GM03348 (cell line): ENCODE data around the gene NUDT5.
"Not testable (repeated sequence)": the region's sequence is repeated elsewhere in the genome, so short reads cannot be mapped to it uniquely, and the experiment has no call there.

Source experiments
- DNase-seq: peaks from one replicate; pipeline ENCODE4 v3.0.0; 2012; ENCODE audit warnings: low spot score

Gene NUDT5

DNA sequence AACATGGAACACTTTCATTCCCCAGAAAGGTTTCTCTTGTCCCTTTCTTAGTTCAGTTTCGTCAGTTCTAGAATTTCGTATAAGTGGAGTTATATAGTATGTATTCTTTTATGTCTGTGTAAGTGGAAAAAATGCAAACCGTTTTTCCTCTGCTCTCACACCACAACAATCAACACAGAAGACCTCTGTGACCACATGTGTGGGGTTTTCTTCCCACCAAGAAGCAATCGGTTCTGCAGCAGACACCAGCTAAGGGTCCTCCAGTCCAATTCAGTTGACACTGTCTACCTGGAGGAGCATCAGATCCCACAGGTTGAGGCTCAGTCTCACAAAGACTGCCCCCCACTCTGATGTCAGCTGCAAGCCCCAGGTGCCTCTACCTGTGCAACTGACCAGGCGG lies 6.5 kb upstream of the NUDT5 start:
- DNase-seq: no peak

DNA sequence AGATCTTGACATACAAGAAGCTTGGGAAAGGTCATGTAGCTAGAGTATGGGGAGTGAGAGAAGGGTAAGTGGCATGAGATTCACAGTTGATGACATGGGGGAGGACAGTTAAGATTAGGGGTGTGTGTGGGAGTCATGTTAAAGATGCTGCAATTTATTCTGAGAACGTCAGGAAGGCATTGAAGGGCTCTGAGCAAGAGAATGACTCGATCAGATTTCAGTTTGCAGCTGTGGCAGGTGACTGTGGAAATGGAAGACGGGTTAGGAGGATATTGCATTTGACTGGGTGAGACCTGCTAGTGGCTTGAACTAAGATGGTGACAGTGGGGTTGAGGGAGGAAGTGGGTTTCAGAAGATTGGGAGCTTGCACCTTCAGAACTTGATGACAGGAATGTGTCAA lies 5.9 kb upstream of the NUDT5 start:
- DNase-seq: no peak

DNA sequence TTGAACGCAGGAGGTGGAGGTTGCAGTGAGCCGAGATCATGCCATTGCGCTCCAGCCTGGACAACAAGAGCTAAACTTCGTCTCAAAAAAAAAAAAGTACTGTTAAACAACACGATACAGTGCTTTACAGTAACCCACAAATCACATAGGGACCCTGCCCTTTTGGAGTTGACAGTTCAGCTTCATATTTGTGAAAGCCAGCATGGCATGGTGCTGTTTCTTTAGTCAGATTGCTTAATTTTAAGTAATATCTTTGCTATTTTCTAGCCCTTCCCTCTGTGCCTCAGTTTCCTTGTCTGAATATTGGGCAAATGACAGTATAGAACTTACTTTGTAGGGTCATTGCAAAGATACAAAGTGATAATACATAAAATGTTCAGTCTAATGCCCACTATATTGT lies 5.2 kb upstream of the NUDT5 start:
- no peak for DNase-seq

DNA sequence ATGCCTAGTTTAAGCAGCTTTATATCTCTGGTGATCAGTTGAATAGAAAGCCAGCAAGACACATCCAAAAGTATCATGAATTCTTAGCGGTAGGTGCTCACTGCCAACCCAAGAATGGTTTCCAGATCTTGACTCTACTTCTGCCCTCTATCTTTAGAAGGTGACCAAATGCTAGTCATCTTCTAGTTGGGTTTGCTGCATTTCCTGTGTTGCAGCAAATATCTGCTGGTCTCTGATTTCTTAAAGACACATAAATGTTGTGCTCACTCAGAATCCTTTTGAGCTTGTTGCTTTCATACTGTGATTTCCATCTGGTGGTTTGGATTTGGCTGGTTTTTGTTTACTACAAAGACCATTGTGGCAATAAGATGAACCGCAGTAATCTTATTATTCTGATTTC lies 2.5 kb upstream of the NUDT5 start:
- DNase-seq: no peak

DNA sequence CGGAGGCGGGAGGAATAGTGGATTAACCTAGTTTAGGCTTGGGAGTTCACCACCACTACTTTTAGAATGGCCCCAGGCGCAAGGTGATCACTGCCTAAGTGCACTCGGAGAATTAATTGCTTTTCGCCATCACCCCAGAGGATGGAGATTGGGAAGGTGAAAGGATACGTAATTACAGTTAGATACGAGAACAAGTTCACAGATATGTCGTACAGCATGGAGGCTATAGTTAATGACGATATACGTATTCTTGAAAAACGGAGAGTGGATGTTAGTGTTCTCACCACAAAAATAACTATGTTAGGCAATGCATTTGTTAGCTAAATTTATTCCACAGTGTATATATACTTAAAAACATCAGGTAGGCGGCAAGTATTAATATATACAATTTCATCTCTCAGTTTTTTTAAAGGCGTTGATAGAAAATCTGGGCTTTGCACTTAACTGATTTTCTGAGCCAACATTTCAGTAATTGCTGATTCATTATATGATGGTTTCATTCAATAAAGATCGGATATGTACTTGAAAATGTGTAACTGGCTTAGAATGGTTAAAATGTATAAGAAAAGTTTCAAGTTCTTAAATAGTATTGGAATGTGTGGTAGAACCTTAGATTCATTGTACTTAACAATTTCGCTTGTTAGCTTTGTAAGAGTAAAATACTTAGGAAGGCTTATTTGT lies 980 bp upstream of the NUDT5 start:
- DNase-seq: no peak

DNA sequence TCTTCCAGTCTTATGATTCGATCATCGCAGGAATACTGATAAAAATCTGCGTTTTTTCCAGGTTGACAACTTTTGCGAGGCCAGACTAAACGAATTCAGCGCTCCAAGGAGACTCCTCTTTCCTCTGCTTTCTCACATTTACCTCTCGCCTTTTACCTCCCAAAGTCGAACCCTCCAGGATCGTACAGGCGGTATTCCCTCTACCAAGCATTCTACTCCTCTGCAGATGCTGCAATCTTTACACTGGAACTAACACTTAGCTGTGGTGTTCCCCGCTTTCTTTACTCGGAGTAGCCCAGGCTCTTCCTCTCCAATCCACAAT lies 449 bp downstream of the NUDT5 start:
- DNase-seq: no peak

DNA sequence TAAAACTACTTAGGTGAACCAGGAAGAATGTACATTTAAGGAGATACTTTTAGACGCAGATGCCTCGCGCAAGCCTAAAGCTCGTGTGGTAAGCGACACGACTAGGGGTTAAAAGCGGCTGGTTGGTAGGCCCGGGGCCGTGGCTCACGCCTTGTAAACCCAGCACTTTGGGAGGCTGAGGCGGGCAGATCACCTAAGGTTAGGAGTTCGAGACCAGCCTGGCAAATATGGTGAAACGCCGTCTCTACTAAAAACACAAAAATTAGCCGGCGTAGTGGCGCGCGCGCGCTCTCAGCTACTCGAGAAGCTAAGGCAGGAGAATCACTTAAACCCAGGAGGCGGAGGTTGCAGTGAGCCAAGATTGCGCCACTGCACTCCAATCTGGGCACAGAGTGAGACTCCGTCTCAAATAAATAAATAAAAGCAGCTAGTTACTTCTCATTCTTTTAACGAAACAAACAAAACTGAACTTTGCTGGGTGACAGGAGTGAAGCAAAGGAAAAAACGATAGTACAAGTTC lies 879 bp downstream of the NUDT5 start:
- DNase-seq: no peak

DNA sequence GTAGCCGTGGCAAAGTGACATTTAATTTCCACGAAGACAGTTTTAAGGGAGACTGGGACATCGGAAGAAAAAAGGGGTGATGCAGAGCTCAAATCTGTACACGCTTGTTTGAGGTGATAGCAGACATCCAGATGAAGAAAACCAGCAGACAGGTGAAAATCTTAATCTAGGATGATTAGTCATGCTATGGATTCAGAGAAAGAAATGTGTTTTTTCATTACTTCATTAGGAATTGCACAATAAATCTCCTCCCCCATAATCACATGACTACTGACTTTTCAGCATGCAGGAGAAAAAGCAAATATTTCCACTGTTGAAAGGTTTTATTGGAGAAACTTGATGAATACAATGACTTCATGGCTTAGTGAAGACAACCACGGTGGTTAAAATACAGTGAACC lies 2.5 kb downstream of the NUDT5 start:
- peak; percentile 69 for DNase-seq

DNA sequence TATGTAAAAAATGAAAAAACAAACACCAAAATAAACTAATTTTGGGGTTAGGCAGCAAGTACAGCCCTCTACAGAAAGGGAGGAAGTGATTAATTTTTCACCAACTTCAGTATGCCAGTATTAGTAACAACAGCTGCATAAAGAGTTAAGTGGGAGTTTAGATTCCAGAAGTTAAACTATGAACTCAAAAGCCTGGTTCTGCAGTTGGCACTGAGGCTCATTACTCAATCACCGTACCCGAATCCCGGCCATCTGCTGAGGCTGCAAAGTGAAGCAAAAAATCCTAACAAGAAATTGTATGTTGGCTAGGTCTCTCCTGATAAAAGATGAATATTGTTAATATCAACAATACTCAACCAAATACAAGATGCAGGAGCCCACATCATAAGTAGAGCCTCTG lies 4.0 kb downstream of the NUDT5 start:
- DNase-seq: no peak

DNA sequence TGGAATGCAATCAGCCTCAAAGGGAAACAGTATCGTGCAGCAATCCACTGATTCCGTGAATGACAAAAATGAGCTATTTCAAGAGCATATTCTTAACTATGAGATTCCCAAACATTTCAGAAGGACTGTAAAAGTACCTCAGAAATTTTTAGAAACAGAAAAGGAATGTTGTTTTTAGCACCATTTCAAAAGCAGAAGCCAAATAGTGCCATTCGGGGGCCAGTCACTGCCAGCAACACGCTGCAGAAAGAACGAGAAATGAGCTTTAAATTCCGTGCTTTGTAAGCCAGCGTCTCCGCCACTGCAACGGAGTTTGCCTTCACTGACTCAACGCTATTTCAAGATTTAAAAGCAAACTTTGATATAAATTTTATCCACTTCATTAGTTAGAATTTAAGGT lies 6.3 kb downstream of the NUDT5 start:
- DNase-seq: no peak

DNA sequence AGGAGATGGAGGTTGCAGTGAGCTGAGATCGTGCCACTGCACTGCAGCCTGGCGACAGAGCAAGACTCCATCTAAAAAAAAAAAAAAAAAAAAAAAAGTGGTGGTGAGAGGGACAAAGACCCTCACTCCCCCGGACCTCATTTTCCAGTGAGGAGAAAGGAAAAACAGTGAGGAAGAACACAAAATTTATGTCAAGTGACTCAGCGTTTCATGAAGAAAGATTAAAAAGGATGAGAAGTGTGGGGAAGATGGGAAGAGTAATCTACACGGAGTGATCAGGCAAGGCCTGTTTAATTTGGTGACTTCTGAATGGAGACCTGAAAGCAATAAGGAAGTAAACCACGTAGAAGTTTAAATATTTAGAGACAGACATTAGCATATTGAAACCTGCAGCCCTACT lies 7.0 kb downstream of the NUDT5 start:
- DNase-seq: no peak

DNA sequence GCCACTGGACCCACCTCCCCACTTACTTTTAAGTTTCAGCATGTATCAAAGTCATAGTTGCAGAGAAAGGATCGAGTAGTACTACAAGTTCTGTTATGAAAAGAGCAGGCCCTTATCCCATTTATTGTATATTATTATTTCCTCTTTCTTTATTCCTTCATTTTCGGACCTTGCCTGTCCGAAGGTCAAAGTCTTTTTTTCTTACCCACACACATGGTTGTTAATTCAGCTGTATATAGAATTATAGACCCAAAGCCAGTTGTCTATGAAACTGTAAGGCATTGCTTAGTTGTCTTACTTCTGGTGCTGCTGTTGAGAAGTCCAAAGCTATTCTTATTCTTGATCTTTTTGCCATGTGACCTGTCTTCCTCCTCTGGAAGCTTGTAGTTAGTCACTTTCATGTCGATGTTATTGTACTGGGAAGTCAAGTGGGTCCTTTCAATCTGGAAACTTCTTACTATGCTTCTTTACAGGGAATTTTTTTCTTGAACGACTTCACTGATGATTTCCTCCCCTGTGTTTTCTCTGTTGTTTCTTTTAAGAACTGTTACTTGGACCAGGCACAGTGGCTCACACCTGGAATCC lies 8.3 kb downstream of the NUDT5 start:
- DNase-seq: no peak

DNA sequence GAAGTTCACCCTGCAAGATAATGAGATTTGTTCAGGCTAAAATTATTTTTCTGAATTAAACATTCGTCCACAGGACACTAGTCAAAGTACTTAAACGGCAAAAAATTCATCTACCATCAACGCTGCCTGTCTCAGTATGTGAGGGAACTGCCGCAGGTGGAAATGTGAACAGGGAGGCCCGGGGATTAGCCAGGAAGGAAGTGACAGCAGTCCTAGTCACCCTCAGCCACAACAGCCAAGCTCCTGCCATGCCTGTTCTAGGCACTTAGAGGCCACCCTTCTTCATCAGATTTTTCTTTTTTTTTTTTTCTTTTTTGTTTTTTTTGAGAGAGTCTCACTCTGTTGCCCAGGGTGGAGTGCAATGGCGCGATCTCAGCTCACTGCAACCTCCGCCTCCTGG lies 9.4 kb downstream of the NUDT5 start:
- no peak for DNase-seq

DNA sequence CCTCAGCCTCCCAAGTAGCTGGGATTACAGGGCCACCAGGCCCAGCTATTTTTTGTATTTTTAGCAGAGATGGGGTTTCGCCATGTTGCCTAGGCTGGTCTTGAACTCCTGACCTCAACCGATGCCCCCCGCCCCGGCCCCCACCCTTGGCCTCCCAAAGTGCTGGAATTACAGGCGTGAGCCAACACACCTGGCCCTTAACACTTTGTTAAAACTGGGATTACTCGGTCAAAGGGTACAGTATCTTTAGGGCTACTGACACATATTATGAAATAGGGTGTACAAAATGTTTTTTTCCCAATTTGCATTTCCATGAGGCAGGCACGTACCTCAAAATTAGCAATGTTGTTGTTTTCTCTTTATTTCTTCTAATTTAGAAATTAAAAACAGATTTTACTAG lies 11.5 kb downstream of the NUDT5 start:
- DNase-seq: no peak

DNA sequence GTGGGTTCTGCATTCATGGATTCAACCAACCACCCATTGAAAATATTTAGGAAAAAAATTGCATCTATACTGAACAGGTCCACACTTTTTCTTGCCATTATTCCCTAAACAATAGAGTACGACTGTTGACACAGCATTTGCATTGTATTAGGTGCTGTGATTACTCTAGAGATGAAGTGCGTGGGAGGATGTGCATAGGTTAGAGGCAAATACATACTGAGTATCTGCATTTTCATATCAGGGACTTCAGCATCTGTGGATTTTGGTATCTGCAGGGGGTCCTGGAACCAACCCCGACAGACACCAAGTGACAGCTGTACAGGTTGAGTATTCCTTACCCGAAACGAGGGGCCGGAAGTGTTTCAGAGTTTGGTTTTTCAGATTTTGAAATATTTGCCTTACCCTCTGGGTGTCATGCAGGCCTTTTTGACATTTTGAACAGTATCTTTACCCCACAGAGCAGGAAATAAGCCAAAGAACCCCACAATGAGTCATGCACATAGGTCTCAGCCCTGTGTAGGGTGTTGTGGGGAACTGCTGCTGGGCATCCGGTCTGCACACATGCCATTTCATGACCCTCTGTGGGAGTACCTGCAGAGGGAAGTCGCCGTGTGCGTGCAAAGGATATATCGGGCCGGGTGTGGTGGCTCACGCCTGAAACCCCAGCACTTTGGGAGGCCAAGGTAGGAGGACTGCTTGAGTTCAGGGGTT lies 14.5 kb downstream of the NUDT5 start:
- no peak for DNase-seq

DNA sequence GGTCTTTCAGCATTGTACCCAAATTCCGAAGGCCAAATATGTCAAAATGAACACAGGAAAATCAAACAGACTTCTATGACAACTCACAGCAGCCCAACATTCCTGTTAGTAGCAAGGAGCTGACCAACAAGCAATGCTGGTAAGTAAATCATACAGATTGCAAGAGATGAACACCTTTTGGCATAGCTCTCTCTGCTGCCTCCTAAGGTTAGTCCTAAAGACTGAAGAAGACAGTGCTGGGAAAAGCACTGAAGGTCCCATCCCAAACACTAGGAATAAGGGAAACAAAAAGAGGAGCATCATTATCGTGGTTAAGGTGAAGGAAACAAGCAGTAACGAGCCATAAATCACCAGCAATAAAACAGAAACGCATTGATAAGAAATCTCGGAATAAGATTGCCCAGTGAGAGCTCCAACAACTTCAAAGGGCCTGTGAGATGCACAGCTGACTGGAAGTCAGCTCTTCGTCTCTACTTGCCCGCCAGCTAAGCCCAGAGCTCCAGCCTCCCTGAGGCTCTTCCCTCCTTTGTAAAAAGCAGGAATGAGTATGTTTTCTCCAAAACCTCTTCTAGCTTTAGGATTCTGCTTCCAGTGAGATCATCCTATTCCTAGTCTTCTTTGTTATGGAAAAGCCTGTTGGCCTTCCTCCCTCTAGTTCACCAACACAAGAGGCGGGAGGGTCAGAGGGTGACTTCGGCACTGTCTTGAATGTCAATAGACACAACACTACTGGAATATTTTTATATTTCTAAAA lies 15.3 kb downstream of the NUDT5 start:
- DNase-seq: no peak

DNA sequence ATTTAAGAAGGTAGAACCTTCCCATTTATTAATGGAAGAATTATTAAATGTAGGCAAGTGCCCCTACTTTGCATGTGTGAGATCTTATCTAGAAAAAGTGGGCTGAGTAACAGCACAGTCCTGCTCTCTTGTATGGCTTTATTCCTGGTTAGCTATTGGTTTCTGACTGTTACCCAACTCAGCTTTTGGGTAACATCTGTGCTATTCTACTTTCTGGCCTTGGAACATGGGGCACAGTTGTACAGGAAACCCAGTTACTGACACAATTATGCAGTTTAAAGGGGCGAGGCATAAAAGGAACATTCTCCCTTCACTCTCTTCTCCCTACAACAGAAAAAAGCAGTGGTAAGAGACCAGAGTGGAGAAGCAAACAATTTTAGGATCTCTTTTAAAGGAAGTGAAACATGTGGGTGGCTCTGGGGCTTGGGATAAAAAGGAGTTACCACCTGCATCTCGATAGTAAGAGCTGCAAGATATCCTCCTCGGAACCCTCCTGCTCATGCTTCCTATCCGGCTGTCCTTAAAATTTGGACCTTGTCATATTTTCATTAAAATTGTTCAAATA lies 16.0 kb downstream of the NUDT5 start:
- no peak for DNase-seq

DNA sequence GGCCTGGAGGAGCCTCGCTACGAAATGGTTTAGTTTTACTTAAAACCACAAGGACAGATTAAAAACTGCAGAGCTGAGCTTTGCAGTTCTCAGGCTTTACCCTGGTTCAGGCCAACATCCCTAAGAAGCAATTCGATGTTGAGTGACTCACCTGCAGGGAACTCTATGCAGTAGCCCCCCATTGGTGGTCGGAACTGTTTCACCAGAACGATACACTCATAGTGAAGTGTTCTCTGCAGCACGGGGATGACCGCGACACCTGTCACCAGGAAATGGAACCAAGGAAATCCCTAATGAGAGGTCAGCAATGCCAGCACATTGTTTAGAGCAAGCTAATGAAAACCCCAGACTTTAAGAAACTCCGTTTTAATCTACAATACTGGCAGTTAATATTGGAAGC lies 18.0 kb downstream of the NUDT5 start:
- DNase-seq: no peak

DNA sequence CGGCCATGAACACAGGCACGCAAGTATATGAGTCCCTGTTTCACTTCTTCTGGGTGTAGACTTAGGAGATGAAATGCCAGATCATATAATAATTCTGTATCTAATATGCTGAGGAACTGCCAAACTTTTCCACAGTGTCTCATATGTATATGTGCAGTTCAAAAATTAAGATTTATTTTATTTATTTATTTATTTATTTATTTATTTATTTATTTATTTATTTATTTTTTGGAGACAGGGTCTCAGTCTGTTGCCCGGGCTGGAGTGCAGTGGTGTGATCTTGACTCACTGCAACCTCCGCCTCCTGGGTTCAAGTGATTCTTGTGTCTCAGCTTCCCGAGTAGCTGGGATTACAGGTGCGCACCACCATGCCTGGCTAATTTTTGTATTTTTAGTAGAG lies 24.2 kb downstream of the NUDT5 start:
- not testable (repeated sequence) for DNase-seq

DNA sequence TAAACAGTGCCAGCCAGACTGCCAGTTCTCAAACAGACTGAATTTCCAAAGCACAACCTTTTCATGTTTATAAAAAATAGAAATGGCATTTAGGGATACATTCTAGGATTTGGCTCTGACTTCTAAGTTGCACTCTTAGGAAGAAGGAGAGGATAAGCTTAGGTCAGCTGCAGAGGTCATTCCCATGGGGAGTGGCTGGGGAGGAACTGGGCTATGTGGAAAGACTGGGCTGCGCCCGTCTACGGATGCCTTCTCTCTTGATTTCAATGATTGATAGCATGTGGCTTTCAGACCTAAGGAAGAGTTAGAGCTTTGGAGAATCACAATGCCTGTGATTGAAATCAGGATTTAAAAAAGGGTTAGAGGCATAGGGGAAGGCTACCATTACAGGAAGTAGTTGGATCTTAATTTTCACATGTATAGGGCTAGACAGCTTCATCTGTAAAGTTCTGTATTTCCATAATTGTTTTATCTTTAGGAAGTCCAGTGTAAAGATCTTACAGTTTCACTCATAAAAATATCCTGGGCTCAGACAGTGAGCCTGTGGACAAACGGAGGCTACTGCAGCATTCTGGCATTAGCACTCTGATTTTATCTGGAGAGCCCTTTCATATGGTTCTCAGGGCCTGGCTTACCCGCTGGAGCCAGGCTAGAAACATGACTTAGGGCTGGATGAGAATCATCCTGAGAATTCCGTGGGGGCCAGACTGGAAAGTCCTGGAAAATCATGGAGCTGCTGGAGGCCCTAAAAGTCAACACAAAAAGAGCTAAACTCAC lies 29.5 kb downstream of the NUDT5 start:
- no peak for DNase-seq

DNA sequence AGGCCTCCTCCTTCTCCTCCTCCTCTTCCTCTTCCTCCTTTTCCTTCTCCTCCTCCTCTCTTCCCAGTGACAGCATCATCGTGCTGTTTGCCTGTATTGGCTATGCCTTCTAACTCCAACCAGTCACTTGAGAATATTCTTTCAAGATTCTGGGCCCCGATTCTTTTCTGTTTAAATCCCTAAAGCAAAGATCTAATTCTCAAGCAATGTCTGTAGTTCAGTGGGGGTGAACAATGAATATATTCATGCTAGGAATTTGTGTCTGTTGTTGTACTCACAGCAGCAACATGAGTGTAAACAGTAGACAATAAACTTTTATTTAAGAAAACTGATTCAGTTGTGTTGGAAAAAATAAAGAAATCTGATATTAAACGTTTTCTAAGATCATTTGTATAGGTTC lies 30.7 kb downstream of the NUDT5 start:
- DNase-seq: no peak

DNA sequence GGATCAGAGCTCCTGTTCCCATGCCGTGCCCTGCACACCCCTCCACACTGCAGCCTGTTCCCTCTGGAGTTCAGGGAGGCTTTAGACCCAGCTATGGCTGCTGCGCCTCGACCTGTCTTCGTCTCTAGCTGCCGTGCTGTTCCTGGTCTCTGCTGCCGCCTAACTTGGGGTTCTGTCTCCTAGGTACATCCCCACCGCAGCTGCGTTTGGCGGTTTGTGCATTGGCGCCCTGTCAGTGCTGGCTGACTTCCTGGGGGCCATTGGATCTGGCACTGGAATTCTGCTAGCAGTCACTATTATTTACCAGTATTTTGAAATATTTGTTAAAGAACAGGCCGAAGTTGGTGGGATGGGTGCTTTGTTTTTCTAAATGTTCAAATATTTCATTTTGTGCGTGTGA lies 31.6 kb downstream of the NUDT5 start:
- DNase-seq: no peak
